GM23338 (cell line): ENCODE data around the gene BMF. TPM values are rescaled to one million over a fixed set of nuclear protein-coding genes. Genes with fewer than 3 reads are reported as not detected.

Experiments used
- ATAC-seq: fragments of 200-7000 bp; cut with Tn5 transposase; 3 replicates; pipeline ENCODE4 v1.9.1; 2020
- DNase-seq: peaks from one replicate; pipeline ENCODE4 v3.0.0-alpha.2; 2015; ENCODE audit warnings: low spot score
- H2AFZ ChIP-seq: fragments of 200-600 bp; sonication (generic); 2 replicates; pipeline ENCODE4 v1.8.0; 2016; ENCODE audit warnings: antibody characterized with exemption, mild to moderate bottlenecking, moderate library complexity
- H3F3A ChIP-seq: fragments of 200-600 bp; sonication (generic); replicated peaks from 2 replicates; pipeline ENCODE4 v1.8.0; 2017; ENCODE audit warnings: antibody characterized with exemption, mixed run types, low read depth
- H3K27ac ChIP-seq: fragments of 200-600 bp; sonication (generic); 2 replicates; pipeline ENCODE4 v1.6.1; 2016; ENCODE audit warnings: low read depth
- H3K27me3 ChIP-seq: fragments of 200-600 bp; sonication (generic); 2 replicates; pipeline ENCODE4 v1.8.0; 2016; ENCODE audit warnings: mild to moderate bottlenecking, mixed run types, moderate library complexity; ENCODE audit not compliant: insufficient read depth
- H3K36me3 ChIP-seq: fragments of 200-600 bp; sonication (generic); 2 replicates; pipeline ENCODE4 v1.8.0; 2016; ENCODE audit warnings: mild to moderate bottlenecking; ENCODE audit not compliant: insufficient read depth
- H3K4me1 ChIP-seq: fragments of 200-600 bp; sonication (generic); 2 replicates; pipeline ENCODE4 v1.8.0; 2016; ENCODE audit warnings: mild to moderate bottlenecking, moderate library complexity; ENCODE audit not compliant: insufficient read depth
- H3K4me2 ChIP-seq: fragments of 200-600 bp; sonication (generic); 2 replicates; pipeline ENCODE4 v1.7.1; 2017; ENCODE audit warnings: mixed run types
- H3K4me3 ChIP-seq: fragments of 200-600 bp; sonication (generic); 2 replicates; pipeline ENCODE4 v1.6.1; 2016; ENCODE audit warnings: mixed run types
- H3K79me2 ChIP-seq: fragments of 200-600 bp; sonication (generic); replicated peaks from 2 replicates; pipeline ENCODE4 v1.8.0; 2017; ENCODE audit warnings: mild to moderate bottlenecking; ENCODE audit not compliant: insufficient read depth
- H3K9me2 ChIP-seq: fragments of 200-600 bp; sonication (generic); 2 replicates; pipeline ENCODE4 v1.8.0; 2017; ENCODE audit not compliant: insufficient read depth
- H4K20me1 ChIP-seq: fragments of 200-600 bp; sonication (generic); replicated peaks from 2 replicates; pipeline ENCODE4 v1.8.0; 2017; ENCODE audit warnings: mild to moderate bottlenecking; ENCODE audit not compliant: insufficient read depth
- H3K27ac Mint-ChIP-seq: 2 replicates; pipeline ENCODE4 v1.8.0; 2020; ENCODE audit warnings: inconsistent platforms, mild to moderate bottlenecking, moderate library complexity, mixed read lengths
- H3K27me3 Mint-ChIP-seq: 3 replicates; pipeline ENCODE4 v1.8.0; 2022; ENCODE audit warnings: low read depth, mild to moderate bottlenecking, moderate library complexity, mixed read lengths, inconsistent platforms; ENCODE audit not compliant: insufficient read depth, poor library complexity
- H3K36me3 Mint-ChIP-seq: 3 replicates; pipeline ENCODE4 v1.8.0; 2021; ENCODE audit warnings: low read depth, mild to moderate bottlenecking, inconsistent platforms, moderate library complexity, mixed read lengths
- H3K4me1 Mint-ChIP-seq: 3 replicates; pipeline ENCODE4 v1.8.0; 2020; ENCODE audit warnings: mild to moderate bottlenecking, inconsistent platforms, mixed read lengths
- H3K4me3 Mint-ChIP-seq: 3 replicates; pipeline ENCODE4 v1.8.0; 2021; ENCODE audit warnings: moderate library complexity, mild to moderate bottlenecking, inconsistent platforms, mixed read lengths
- H3K9me3 Mint-ChIP-seq: 3 replicates; pipeline ENCODE4 v1.8.0; 2020; ENCODE audit warnings: moderate library complexity, mild to moderate bottlenecking, inconsistent platforms, mixed read lengths
- CREB1 ChIP-seq: fragments of 250-450 bp; sonication (Bioruptor Pico); IDR thresholded peaks from 2 replicates; pipeline ENCODE4 v1.5.0; 2020; ENCODE audit warnings: low read depth, mild to moderate bottlenecking, moderate library complexity
- CTCF ChIP-seq, 2 experiments: fragments of 200-600 bp in 1 of 2; sonication (generic) in 1 of 2; conservative IDR thresholded peaks; 2 replicates each; pipeline versions ENCODE4 v1.5.1 to v1.6.1; 2016 to 2017; ENCODE audit warnings: antibody characterized with exemption in 2 of 2, low read depth in 2 of 2, mild to moderate bottlenecking in 2 of 2, moderate library complexity in 1 of 2
- EZH2 ChIP-seq: fragments of 200-600 bp; sonication (generic); IDR thresholded peaks from one replicate; pipeline ENCODE4 v1.8.0; 2017; ENCODE audit warnings: antibody characterized with exemption, mild to moderate bottlenecking, low read depth; ENCODE audit not compliant: unreplicated experiment
- EZH2phosphoT487 ChIP-seq: fragments of 200-600 bp; sonication (generic); IDR thresholded peaks from one replicate; pipeline ENCODE4 v1.8.1; 2018; ENCODE audit warnings: antibody characterized with exemption; ENCODE audit not compliant: unreplicated experiment
- JUNB ChIP-seq: IDR thresholded peaks from one replicate; pipeline ENCODE4 v1.6.1; 2016; ENCODE audit warnings: antibody characterized with exemption; ENCODE audit not compliant: unreplicated experiment
- POLR2AphosphoS5 ChIP-seq: IDR thresholded peaks from 2 replicates; pipeline ENCODE4 v1.6.1; 2016; ENCODE audit warnings: antibody characterized with exemption, low read depth
- STAT1 ChIP-seq: IDR thresholded peaks from one replicate; pipeline ENCODE4 v1.6.1; 2016; ENCODE audit warnings: antibody characterized with exemption; ENCODE audit not compliant: unreplicated experiment
- ZNF331 ChIP-seq: fragments of 250-450 bp; sonication (Bioruptor Pico); IDR thresholded peaks from 2 replicates; pipeline ENCODE4 v1.5.0; 2020; ENCODE audit warnings: low read depth, mild to moderate bottlenecking, moderate library complexity
- polyA plus RNA-seq: library from polyadenylated mRNA; unstranded; fragments of >200 nt; fragmentation: Nextera tagmentation; extraction: Ambion mirVana; gene quantifications from 2 replicates; pipeline ENCODE4 v1.2.1, GENCODE V29; 2016
- total RNA-seq: library from RNA; depleted of rRNA; stranded (reverse); fragments of >200 nt; shearing (Covaris generic); gene quantifications from 2 replicates; pipeline ENCODE4 v1.2.3, GENCODE V29; 2014
- TF ChIP-seq, protein P1 (sequence below): IDR thresholded peaks from 2 replicates; pipeline ENCODE4 v1.6.1; 2016; ENCODE audit warnings: antibody characterized with exemption

The BMF gene
- total and polyA plus RNA-seq, 2 experiments from 2014 or later, result 2.0 to 20.3 TPM

DNA sequence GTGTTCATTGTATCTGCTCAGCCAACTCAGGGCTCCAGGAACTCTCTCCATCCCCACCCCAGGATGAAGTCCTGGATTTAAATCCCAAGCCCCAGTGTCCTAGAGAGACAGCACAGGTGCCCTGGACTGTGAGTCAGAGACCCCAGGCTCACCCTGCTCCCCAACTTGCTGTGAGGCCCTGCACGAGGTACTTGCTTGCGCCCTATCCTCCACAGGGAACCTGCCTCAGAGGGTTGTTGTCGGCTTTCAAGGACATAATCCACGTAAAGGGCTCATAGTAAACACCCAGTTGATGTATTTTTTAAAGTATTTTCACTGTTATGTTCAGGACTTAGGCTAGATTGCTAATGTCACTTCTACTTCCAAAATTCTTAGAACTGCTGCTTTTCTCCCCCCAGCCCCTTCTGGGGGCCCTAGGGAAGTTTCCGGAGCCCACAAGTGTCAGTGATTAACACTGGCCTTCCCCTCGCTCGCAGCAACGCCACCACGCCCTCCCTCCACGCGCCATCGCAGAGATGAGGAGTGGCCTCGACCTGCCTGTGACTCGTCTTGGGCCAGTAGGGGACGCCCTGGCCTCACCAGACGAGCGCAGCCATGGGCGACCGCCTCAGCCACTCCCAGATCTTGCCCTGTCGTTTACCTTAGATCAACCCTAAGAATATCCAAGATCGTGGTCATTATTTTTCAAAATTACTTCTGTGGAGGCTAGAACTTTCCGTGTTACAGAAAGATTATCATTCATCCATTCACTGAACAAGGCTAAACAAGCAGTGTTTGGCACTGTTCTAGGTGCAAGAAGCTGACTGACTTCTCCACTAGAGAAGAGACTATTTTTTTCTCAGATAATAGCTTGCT is 63.7 kb downstream of the BMF start:
- Mint-ChIP-seq H3K27ac (no peak overlapping the region), H3K4me1 (peaks cover 38% of the 10 kb centered on the region), H3K4me3 (peak overlapping the region; percentile 61), H3K27me3 (peaks cover 6% of the 10 kb centered on the region), H3K36me3 (no peaks in the 10 kb centered on the region; the same call in 2 of the 3 replicates), H3K9me3 (no peaks in the 10 kb centered on the region)
- peak overlapping the region; percentile 48 for H3K4me3 ChIP-seq
- H3K27me3 ChIP-seq, result no peaks in the 10 kb centered on the region
- peak overlapping the region; percentile 75 for H3K4me2 ChIP-seq
- ATAC-seq (peak; percentile 98), DNase-seq (peak; percentile 88)
- H4K20me1 ChIP-seq, result no peaks in the 10 kb centered on the region
- H2AFZ ChIP-seq, result peak overlapping the region; percentile 64
- 0 out of 2 replicates have a peak, but pooled peaks cover 4% of the 10 kb centered on the region for H3F3A ChIP-seq
- TF ChIP-seq ZNF331 (CRISPR knock-in tag) (no peak), CREB1 (CRISPR knock-in tag) (peak; percentile 80), CTCF (conservative IDR thresholded peaks at IDR 0.05; ENCODE audit: low read depth in 2 of 2) (peak; percentile 83 to 100), POLR2AphosphoS5 (no peak)
- no peaks in the 10 kb centered on the region for H3K36me3 ChIP-seq
- H3K79me2 ChIP-seq, result no peaks in the 10 kb centered on the region
- H3K4me1 ChIP-seq, result peaks cover 8% of the 10 kb centered on the region
- H3K27ac ChIP-seq, result no peak overlapping the region
- H3K9me2 ChIP-seq, result no peaks in the 10 kb centered on the region

- Histone ChIP-seq H3K4me2 (peak overlapping the region; percentile 75; the same call in 1 of the 2 replicates), H3K9me2 (no peaks in the 10 kb centered on the region), H3F3A (0 out of 2 replicates have a peak, but pooled peaks cover 4% of the 10 kb centered on the region), H3K4me1 (peaks cover 11% of the 10 kb centered on the region), H2AFZ (no peak overlapping the region; the same call in 1 of the 2 replicates), H3K4me3 (0 out of 2 replicates have a peak overlapping the region, but pooled peaks have one; percentile 48), H3K27ac (no peak overlapping the region), H4K20me1 (no peaks in the 10 kb centered on the region), H3K79me2 (no peaks in the 10 kb centered on the region), H3K27me3 (no peaks in the 10 kb centered on the region), H3K36me3 (no peaks in the 10 kb centered on the region)
- peaks cover 38% of the 10 kb centered on the region for H3K4me1 Mint-ChIP-seq
- no peak overlapping the region for H3K4me3 Mint-ChIP-seq
- H3K27ac Mint-ChIP-seq, result no peak overlapping the region
- H3K36me3 Mint-ChIP-seq, result no peaks in the 10 kb centered on the region; the same call in 2 of the 3 replicates
- H3K27me3 Mint-ChIP-seq, result peaks cover 5% of the 10 kb centered on the region
- DNase-seq (no peak), ATAC-seq (no peak)
- no peaks in the 10 kb centered on the region for H3K9me3 Mint-ChIP-seq
- TF ChIP-seq, protein P1, sequence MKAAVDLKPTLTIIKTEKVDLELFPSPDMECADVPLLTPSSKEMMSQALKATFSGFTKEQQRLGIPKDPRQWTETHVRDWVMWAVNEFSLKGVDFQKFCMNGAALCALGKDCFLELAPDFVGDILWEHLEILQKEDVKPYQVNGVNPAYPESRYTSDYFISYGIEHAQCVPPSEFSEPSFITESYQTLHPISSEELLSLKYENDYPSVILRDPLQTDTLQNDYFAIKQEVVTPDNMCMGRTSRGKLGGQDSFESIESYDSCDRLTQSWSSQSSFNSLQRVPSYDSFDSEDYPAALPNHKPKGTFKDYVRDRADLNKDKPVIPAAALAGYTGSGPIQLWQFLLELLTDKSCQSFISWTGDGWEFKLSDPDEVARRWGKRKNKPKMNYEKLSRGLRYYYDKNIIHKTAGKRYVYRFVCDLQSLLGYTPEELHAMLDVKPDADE, result no peak
- TF ChIP-seq EZH2 (no peak), CTCF (conservative IDR thresholded peaks at IDR 0.05; ENCODE audit: low read depth in 2 of 2) (no peak), EZH2phosphoT487 (no peak), JUNB (no peak), STAT1 (no peak), CREB1 (CRISPR knock-in tag) (no peak), POLR2AphosphoS5 (no peak)
Observed at GRCh38 chr15:40043927-40044716, 64.6 kb downstream of the BMF start.
